NT2/D1 (cell line): ENCODE results near the gene CCNG2.
A peak's percentile ranks its signal among the peaks of the same experiment; 100 is the strongest.

Experiments
- DNase-seq: peaks from one replicate; pipeline ENCODE4 v3.0.0-alpha.2; 2011; ENCODE audit warnings: low read depth, low spot score
- H3K27me3 ChIP-seq: 2 replicates; pipeline ENCODE4 v1.6.0; 2011; ENCODE audit warnings: mild to moderate bottlenecking; ENCODE audit not compliant: insufficient read length, insufficient read depth
- H3K36me3 ChIP-seq: 2 replicates; pipeline ENCODE4 v1.6.1; 2011; ENCODE audit warnings: mild to moderate bottlenecking, low read length, mixed read lengths; ENCODE audit not compliant: insufficient read depth, insufficient read length
- H3K4me1 ChIP-seq: 2 replicates; pipeline ENCODE4 v1.5.1; 2011; ENCODE audit not compliant: insufficient read depth, insufficient read length
- H3K4me3 ChIP-seq: 2 replicates; pipeline ENCODE4 v1.5.1; 2011; ENCODE audit warnings: low read depth; ENCODE audit not compliant: insufficient read length
- H3K9ac ChIP-seq: 2 replicates; pipeline ENCODE4 v1.6.0; 2011; ENCODE audit warnings: low read depth; ENCODE audit not compliant: insufficient read length
- H3K9me3 ChIP-seq: 2 replicates; pipeline ENCODE4 v1.5.1; 2011; ENCODE audit warnings: mild to moderate bottlenecking, low read length; ENCODE audit not compliant: insufficient read depth
- SUZ12 ChIP-seq: IDR thresholded peaks from 2 replicates; pipeline ENCODE4 v1.6.1; 2011; ENCODE audit not compliant: insufficient read length, insufficient read depth; ENCODE audit errors: extremely low read depth
- YY1 ChIP-seq: IDR thresholded peaks from 2 replicates; pipeline ENCODE4 v1.6.1; 2011; ENCODE audit not compliant: insufficient read length, insufficient read depth
- ZNF274 ChIP-seq: IDR thresholded peaks from 2 replicates; pipeline ENCODE4 v1.6.1; 2011; ENCODE audit warnings: mild to moderate bottlenecking, low read depth, low read length

Gene CCNG2

DNA sequence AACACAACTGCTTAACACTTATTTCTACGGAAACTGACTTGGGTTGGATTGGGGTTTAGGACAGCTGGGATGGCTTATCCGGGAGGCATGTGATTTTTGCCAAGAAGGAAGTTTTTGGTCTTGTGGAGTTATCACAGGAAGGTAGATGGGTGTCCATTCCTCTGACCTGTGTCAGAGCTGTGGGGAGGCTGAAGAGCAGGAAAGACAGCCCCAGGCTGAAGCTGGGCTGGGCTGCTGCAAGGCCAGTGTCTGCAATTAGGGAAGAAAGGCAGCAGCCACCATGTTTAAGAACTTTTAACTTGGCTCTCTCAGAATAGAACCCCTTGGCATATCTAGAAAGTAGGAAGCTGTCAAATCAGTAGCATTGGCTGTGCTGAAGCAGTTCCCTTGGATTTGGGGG, 42.3 kb downstream of the CCNG2 start:
- Histone ChIP-seq H3K27me3 (peaks cover 2% of the 10 kb centered on the region), H3K9me3 (no peaks in the 10 kb centered on the region), H3K4me1 (no peaks in the 10 kb centered on the region), H3K36me3 (no peaks in the 10 kb centered on the region), H3K4me3 (no peak overlapping the region), H3K9ac (no peak overlapping the region)
- DNase-seq = no peak
- TF ChIP-seq ZNF274 = no peak
- TF ChIP-seq SUZ12 = no peak
- no peak for TF ChIP-seq YY1

DNA sequence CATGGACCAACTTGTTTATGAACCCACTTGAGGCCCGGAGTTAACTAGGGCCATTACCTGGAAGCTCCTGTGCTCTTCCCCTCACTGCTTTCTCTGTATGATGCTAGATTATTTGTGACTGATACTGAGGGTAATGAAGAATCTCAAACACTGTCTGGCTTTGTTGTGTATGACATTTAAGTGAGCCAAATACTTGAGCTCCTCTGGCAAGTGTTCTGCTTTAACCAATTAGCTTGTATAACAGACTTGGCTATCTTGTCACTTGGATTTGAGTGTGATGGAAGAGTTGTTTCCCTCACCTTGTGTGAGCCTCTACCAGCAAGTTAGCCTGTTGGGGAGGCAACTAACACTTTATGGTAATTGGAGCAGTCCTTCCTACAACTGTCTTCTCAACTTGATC, 42.7 kb downstream of the CCNG2 start:
- DNase-seq = no peak
- Histone ChIP-seq H3K27me3 (peaks cover 2% of the 10 kb centered on the region), H3K4me1 (no peaks in the 10 kb centered on the region), H3K9me3 (no peaks in the 10 kb centered on the region), H3K4me3 (no peak overlapping the region), H3K9ac (no peak overlapping the region), H3K36me3 (no peaks in the 10 kb centered on the region)
- TF ChIP-seq YY1 (no peak), ZNF274 (no peak), SUZ12 (no peak)

DNA sequence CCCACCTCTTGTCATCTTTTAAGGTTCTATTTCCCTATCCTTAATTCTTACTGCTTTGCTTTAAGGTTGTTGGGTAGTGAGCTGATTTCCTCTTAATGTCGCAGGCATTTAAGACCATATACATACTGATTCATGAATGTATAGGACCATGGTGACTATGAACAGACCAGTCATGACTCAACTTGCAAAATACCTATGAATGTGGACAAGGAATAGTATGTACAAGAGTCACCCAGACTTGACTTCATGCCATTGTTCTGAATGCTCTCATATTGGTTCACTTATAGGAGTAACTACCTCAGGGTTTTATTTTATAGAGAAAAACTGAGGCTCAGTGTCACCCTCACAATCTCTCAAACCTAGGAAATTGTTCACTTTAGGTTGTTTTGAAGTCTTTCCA, 44.3 kb downstream of the CCNG2 start:
- no peak for DNase-seq
- Histone ChIP-seq H3K4me3 (no peak overlapping the region), H3K9ac (no peak overlapping the region), H3K9me3 (no peaks in the 10 kb centered on the region), H3K36me3 (no peaks in the 10 kb centered on the region), H3K27me3 (peaks cover 2% of the 10 kb centered on the region), H3K4me1 (no peaks in the 10 kb centered on the region)
- no peak for TF ChIP-seq SUZ12

- Histone ChIP-seq H3K4me3 (no peak overlapping the region), H3K4me1 (no peaks in the 10 kb centered on the region), H3K27me3 (peaks cover 2% of the 10 kb centered on the region), H3K9ac (no peak overlapping the region), H3K36me3 (no peaks in the 10 kb centered on the region), H3K9me3 (no peaks in the 10 kb centered on the region)
- no peak for DNase-seq
- no peak for TF ChIP-seq ZNF274
- no peak for TF ChIP-seq YY1
- TF ChIP-seq SUZ12 = no peak
These were observed 44.9 kb downstream of the CCNG2 start for GRCh38 chr4:77201857-77202256.

DNA sequence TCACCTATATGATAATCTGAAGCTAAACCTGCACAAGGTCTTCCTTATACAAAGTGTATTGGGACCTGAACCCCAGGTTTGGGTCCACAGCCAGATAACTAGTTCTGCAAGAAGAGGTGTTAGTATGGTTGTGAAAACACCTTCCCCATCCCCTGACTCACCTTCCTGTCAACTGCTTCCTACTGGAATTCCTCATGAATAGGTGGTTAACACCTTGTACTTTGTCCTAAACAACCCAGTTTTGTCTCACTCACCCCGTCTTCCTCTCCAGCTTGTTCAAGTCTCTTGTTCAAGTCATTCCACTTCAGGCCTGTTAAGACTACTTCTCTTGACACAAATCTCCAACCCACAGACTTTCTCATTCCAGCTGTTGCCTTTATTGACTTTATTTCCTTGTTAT, 45.5 kb downstream of the CCNG2 start:
- no peaks in the 10 kb centered on the region for H3K4me1 ChIP-seq
- H3K9ac ChIP-seq = no peak overlapping the region
- peaks cover 2% of the 10 kb centered on the region for H3K27me3 ChIP-seq
- TF ChIP-seq ZNF274 (no peak), SUZ12 (no peak)
- H3K36me3 ChIP-seq = no peaks in the 10 kb centered on the region
- H3K9me3 ChIP-seq = no peaks in the 10 kb centered on the region
- H3K4me3 ChIP-seq = no peak overlapping the region
- DNase-seq = no peak

DNA sequence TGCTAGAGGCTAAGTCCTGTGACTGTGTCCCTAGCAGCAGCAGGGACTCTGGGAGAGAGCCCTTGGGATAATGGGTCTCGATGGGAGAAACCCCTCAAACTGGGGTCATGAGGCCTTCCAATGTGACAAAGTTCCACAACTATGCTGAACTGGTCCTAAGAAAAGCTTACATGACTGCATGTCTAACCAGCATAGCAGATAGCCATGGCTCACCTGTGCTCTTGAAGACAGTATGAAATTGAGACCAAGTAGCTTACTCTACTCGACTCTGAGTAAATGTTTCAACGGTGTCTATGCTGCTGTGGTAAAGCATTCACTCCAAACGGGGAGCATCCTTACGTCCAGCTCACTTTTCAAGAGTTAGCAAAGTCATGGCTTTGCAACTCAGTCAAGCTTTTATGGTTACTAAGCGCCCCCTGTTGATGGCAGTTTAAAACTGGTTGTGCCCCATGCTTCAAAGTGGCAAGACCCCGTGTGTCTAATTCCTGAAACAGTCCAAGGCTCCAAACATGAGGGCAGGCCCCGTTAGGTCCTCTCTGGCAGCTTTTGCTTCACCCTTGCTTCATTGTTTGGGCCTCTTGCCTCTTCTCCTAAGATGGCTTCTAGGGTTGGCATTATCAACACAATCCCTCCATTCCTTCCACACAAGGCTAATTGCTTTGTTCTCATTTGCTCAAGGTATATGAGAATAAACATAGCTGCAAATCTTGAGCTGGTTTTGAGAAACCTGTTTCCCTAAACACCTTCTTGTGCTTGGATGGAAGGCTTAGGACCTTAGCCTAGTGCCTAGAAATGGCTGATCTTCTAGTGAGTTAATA, 46.6 kb downstream of the CCNG2 start:
- no peaks in the 10 kb centered on the region for H3K36me3 ChIP-seq
- DNase-seq = peak; percentile 63
- no peak overlapping the region for H3K4me3 ChIP-seq
- no peaks in the 10 kb centered on the region for H3K4me1 ChIP-seq
- TF ChIP-seq YY1 (no peak), ZNF274 (no peak), SUZ12 (no peak)
- H3K9ac ChIP-seq = no peak overlapping the region
- H3K9me3 ChIP-seq = no peaks in the 10 kb centered on the region
- H3K27me3 ChIP-seq = peaks cover 2% of the 10 kb centered on the region

DNA sequence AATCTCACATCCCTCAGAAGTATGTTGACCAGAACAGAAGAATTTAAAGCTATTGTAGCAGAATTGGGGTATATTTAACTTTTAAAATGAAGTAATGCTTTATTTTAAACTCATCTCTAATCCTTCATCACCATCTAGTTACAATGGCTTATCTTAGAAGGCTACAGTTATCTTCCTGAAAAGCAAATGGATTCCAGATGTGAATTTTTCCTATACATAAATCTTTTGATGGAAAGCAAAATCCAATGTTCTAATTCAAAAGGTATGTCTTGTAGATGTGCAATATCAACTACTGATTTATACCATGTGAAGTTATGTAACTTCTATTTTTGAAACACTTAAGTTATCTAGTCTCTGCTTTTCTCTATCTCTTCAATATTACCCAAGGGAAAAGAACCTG, 47.6 kb downstream of the CCNG2 start:
- Histone ChIP-seq H3K27me3 (no peaks in the 10 kb centered on the region), H3K9me3 (no peaks in the 10 kb centered on the region), H3K36me3 (no peaks in the 10 kb centered on the region), H3K4me1 (no peaks in the 10 kb centered on the region), H3K4me3 (no peak overlapping the region), H3K9ac (no peak overlapping the region)
- DNase-seq = no peak
- TF ChIP-seq SUZ12 = no peak
- TF ChIP-seq YY1 = no peak
- TF ChIP-seq ZNF274 = no peak

- TF ChIP-seq ZNF274 (no peak), YY1 (no peak), SUZ12 (no peak)
- H3K36me3 ChIP-seq = no peaks in the 10 kb centered on the region
- no peaks in the 10 kb centered on the region for H3K9me3 ChIP-seq
- no peak overlapping the region for H3K9ac ChIP-seq
- H3K4me3 ChIP-seq = no peak overlapping the region
- no peak for DNase-seq
- no peaks in the 10 kb centered on the region for H3K27me3 ChIP-seq
- no peaks in the 10 kb centered on the region for H3K4me1 ChIP-seq
These were observed 52.0 kb downstream of the CCNG2 start for GRCh38 chr4:77209012-77209411.
